HepG2 (cell line): ENCODE data around the gene TTC32. TPM values are rescaled to one million over a fixed set of nuclear protein-coding genes. Genes with fewer than 3 reads are reported as not detected.

Experiments
- BCL6 ChIP-seq: IDR thresholded peaks from 2 replicates; pipeline ENCODE4 v1.6.1; 2016; ENCODE audit warnings: missing genetic modification reagents, missing compliant biosample characterization
- FOXK1 ChIP-seq: sonication (generic); formaldehyde crosslinking; IDR thresholded peaks from 2 replicates; pipeline ENCODE4 v1.4.0; 2020; ENCODE audit warnings: low read depth, missing genetic modification reagents, borderline replicate concordance
- HNRNPK ChIP-seq: fragments of 200-400 bp; formaldehyde crosslinking; IDR thresholded peaks from 2 replicates; pipeline ENCODE4 v1.6.1; 2018; ENCODE audit warnings: low read length, low read depth, moderate library complexity, mild to moderate bottlenecking; ENCODE audit not compliant: poor library complexity, severe bottlenecking
- HOXA5 ChIP-seq: sonication (generic); formaldehyde crosslinking; IDR thresholded peaks from 2 replicates; pipeline ENCODE4 v1.4.0; 2020; ENCODE audit warnings: missing genetic modification reagents
- NR2C2 ChIP-seq: sonication (generic); formaldehyde crosslinking; IDR thresholded peaks from 2 replicates; pipeline ENCODE4 v1.4.0; 2020; ENCODE audit warnings: missing genetic modification reagents, mild to moderate bottlenecking, moderate library complexity, borderline replicate concordance
- ZNF282 ChIP-seq: fragments of 450-650 bp; IDR thresholded peaks from 2 replicates; pipeline ENCODE4 v1.6.1; 2018; ENCODE audit not compliant: partially characterized antibody
- polyA plus RNA-seq, 8 experiments: library from polyadenylated mRNA; depleted of rRNA in 3 of 8; stranded (reverse) in 7 of 8; unstranded in 1 of 8; fragments of >200 nt; fragmentation: Illumina TruSeq in 4 of 8; extraction: Trizol in 4 of 8; gene quantifications; 2 replicates each; pipeline versions ENCODE4 v1.2.1 to v1.2.3, GENCODE V29; 2011 to 2016; ENCODE audit warnings: low read depth in 4 of 8, missing spikeins in 1 of 8, mixed read lengths in 1 of 8; ENCODE audit not compliant: insufficient read depth in 1 of 8
- total RNA-seq, 5 experiments: library from RNA; depleted of rRNA; stranded (reverse); fragments of >200 nt; fragmentation: Illumina TruSeq; extraction: Trizol; gene quantifications; 2 replicates each; pipeline ENCODE4 v1.2.3, GENCODE V29; 2016; ENCODE audit warnings: low read depth in 1 of 5
- TF ChIP-seq, protein P1 (sequence below): sonication (generic); formaldehyde crosslinking; IDR thresholded peaks from 2 replicates; pipeline ENCODE4 v1.4.0; 2020; ENCODE audit warnings: missing genetic modification reagents, borderline replicate concordance
- TF ChIP-seq, protein P2 (sequence below): sonication (generic); formaldehyde crosslinking; IDR thresholded peaks from 2 replicates; pipeline ENCODE4 v1.8.0; 2022; ENCODE audit warnings: missing genetic modification reagents, mild to moderate bottlenecking, inconsistent platforms, borderline replicate concordance
- TF ChIP-seq, protein P3 (sequence below): sonication (generic); formaldehyde crosslinking; IDR thresholded peaks from 2 replicates; pipeline ENCODE4 v1.5.1; 2020; ENCODE audit warnings: mild to moderate bottlenecking, moderate library complexity, missing genetic modification reagents
- TF ChIP-seq, protein P4 (sequence below): sonication (generic); formaldehyde crosslinking; IDR thresholded peaks from 2 replicates; pipeline ENCODE4 v1.5.0; 2020; ENCODE audit warnings: missing genetic modification reagents
- TF ChIP-seq, protein P5 (sequence below): sonication (generic); formaldehyde crosslinking; IDR thresholded peaks from 2 replicates; pipeline ENCODE4 v1.4.0; 2020; ENCODE audit warnings: missing genetic modification reagents

TTC32 gene
- total and polyA plus RNA-seq, 2 of the 13 experiments (the other 11 are each of a cell fraction or from before 2014, with no cell fraction given): 21.6 to 38.3 TPM

DNA sequence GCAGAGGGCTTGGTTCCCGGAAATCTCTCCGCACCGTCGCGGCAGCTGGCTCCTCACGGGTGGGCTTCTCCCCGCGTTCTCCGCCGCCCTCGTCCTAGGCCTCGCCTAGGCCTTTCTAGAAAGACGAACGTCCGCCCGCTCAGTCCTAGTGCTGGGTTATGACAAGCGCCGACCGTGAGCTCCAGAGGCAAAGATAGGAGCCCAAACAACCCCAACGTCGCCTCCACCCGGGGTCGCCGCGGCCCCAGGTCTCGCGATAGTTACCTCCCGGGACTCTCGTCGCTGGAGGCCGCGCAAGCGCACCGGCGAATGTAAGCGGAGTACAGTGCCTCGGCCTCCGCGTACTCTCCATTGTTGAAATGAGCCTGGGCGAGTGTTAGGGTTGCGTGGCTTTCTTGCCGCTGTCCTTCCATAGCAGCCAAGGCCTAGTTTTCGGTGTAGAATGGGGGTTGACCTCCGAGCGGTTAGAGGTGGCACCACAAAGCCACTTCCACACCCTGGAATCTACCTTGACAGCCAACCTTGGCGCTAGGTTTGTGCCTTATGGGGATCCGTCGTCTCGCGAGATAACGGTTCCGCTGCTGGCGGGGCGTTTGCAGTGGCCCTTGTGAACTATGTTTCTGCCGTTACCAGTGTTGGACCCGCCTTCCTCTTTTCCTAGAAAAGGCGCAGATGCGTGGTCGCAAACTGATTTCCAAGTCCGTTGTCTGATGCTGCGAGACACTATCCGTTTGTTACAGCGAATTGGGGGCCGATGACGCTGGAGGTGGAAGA, at the start of gene TTC32 (continued):
- TF ChIP-seq, protein P1, sequence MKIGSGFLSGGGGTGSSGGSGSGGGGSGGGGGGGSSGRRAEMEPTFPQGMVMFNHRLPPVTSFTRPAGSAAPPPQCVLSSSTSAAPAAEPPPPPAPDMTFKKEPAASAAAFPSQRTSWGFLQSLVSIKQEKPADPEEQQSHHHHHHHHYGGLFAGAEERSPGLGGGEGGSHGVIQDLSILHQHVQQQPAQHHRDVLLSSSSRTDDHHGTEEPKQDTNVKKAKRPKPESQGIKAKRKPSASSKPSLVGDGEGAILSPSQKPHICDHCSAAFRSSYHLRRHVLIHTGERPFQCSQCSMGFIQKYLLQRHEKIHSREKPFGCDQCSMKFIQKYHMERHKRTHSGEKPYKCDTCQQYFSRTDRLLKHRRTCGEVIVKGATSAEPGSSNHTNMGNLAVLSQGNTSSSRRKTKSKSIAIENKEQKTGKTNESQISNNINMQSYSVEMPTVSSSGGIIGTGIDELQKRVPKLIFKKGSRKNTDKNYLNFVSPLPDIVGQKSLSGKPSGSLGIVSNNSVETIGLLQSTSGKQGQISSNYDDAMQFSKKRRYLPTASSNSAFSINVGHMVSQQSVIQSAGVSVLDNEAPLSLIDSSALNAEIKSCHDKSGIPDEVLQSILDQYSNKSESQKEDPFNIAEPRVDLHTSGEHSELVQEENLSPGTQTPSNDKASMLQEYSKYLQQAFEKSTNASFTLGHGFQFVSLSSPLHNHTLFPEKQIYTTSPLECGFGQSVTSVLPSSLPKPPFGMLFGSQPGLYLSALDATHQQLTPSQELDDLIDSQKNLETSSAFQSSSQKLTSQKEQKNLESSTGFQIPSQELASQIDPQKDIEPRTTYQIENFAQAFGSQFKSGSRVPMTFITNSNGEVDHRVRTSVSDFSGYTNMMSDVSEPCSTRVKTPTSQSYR: peak; percentile 47; the same call in 1 of the 2 replicates
- TF ChIP-seq, protein P2, sequence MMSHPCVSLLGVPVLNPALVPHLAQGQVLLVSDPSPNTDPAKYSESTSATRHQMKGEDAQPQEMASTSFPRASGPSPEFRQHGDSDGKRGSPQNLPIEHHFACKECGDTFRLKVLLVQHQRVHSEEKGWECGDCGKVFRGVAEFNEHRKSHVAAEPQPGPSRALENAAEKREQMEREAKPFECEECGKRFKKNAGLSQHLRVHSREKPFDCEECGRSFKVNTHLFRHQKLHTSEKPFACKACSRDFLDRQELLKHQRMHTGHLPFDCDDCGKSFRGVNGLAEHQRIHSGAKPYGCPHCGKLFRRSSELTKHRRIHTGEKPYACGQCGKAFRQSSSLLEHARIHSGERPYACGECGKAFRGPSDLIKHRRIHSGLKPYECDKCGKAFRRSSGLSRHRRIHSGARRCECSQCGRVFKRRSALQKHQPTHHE (CRISPR knock-in tag): peak; percentile 77; the same call in 1 of the 2 replicates
- TF ChIP-seq HNRNPK (no peak), ZNF282 (no peak), HOXA5 (CRISPR knock-in tag) (peak; percentile 86; the same call in 1 of the 2 replicates), FOXK1 (0 out of 2 replicates have a peak, but pooled peaks have one; percentile 74), NR2C2 (CRISPR knock-in tag) (peak; percentile 94), BCL6 (CRISPR knock-in tag) (peak; percentile 75)
- TF ChIP-seq, protein P3, sequence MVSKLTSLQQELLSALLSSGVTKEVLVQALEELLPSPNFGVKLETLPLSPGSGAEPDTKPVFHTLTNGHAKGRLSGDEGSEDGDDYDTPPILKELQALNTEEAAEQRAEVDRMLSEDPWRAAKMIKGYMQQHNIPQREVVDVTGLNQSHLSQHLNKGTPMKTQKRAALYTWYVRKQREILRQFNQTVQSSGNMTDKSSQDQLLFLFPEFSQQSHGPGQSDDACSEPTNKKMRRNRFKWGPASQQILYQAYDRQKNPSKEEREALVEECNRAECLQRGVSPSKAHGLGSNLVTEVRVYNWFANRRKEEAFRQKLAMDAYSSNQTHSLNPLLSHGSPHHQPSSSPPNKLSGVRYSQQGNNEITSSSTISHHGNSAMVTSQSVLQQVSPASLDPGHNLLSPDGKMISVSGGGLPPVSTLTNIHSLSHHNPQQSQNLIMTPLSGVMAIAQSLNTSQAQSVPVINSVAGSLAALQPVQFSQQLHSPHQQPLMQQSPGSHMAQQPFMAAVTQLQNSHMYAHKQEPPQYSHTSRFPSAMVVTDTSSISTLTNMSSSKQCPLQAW: peak; percentile 95
- TF ChIP-seq, protein P4, sequence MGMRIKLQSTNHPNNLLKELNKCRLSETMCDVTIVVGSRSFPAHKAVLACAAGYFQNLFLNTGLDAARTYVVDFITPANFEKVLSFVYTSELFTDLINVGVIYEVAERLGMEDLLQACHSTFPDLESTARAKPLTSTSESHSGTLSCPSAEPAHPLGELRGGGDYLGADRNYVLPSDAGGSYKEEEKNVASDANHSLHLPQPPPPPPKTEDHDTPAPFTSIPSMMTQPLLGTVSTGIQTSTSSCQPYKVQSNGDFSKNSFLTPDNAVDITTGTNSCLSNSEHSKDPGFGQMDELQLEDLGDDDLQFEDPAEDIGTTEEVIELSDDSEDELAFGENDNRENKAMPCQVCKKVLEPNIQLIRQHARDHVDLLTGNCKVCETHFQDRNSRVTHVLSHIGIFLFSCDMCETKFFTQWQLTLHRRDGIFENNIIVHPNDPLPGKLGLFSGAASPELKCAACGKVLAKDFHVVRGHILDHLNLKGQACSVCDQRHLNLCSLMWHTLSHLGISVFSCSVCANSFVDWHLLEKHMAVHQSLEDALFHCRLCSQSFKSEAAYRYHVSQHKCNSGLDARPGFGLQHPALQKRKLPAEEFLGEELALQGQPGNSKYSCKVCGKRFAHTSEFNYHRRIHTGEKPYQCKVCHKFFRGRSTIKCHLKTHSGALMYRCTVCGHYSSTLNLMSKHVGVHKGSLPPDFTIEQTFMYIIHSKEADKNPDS (CRISPR knock-in tag): peak; percentile 58
- TF ChIP-seq, protein P5, sequence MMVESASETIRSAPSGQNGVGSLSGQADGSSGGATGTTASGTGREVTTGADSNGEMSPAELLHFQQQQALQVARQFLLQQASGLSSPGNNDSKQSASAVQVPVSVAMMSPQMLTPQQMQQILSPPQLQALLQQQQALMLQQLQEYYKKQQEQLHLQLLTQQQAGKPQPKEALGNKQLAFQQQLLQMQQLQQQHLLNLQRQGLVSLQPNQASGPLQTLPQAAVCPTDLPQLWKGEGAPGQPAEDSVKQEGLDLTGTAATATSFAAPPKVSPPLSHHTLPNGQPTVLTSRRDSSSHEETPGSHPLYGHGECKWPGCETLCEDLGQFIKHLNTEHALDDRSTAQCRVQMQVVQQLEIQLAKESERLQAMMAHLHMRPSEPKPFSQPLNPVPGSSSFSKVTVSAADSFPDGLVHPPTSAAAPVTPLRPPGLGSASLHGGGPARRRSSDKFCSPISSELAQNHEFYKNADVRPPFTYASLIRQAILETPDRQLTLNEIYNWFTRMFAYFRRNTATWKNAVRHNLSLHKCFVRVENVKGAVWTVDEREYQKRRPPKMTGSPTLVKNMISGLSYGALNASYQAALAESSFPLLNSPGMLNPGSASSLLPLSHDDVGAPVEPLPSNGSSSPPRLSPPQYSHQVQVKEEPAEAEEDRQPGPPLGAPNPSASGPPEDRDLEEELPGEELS: peak; percentile 74
